GM12878 (cell line): ENCODE data around the gene RMND1. TPM values are rescaled to one million over a fixed set of nuclear protein-coding genes. Genes with fewer than 3 reads are reported as not detected.
A peak's percentile ranks its signal among the peaks of the same experiment; 100 is the strongest.

Experiments
- ATAC-seq: fragments of 200-7000 bp; cut with Tn5 transposase; 3 replicates; pipeline ENCODE4 v1.9.1; 2020; ENCODE audit warnings: mild to moderate bottlenecking, moderate library complexity
- BruUV-seq: library from RNA; stranded (reverse); fragments of 400-500 nt; replicated peaks from 2 replicates; lab custom pipeline; 2021; lab: Mats Ljungman, UMichigan
- CTCF ChIA-PET: fragments of 300-600 bp; sonication (Branson Sonifier 250); formaldehyde crosslinking; extraction: SDS; loops from one replicate; lab custom pipeline; 2021; ENCODE audit warnings: inconsistent platforms; lab: Yijun Ruan, JAX
- POLR2A ChIA-PET: fragments of 350-600 bp; formaldehyde crosslinking; extraction: SDS; loops from one replicate; lab custom pipeline; 2021; ENCODE audit warnings: inconsistent platforms; lab: Charles Lee
- RAD21 ChIA-PET: fragments of 300-600 bp; sonication (Branson Sonifier 250); formaldehyde crosslinking; loops from one replicate; lab custom pipeline; 2023; ENCODE audit warnings: antibody characterized with exemption; ENCODE audit not compliant: unreplicated experiment; lab: Charles Lee
- SMC1A ChIA-PET: fragments of 300-600 bp; sonication (Branson Sonifier 250); formaldehyde crosslinking; loops from one replicate; lab custom pipeline; 2023; ENCODE audit not compliant: unreplicated experiment, uncharacterized antibody; lab: Charles Lee
- DNase-seq: peaks from one replicate; pipeline ENCODE4 v3.0.0-alpha.2; 2011; ENCODE audit warnings: low read depth, low spot score
- FAIRE-seq: peaks from 3 replicates; lab custom pipeline; 2011; peaks lifted over from hg19 to GRCh38; lab: Jason Lieb, UNC
- H2AFZ ChIP-seq: 2 replicates; pipeline ENCODE4 v1.6.0; 2011; ENCODE audit warnings: low read depth, low read length, control low read depth; ENCODE audit not compliant: control insufficient read depth
- H3K27ac ChIP-seq: 2 replicates; pipeline ENCODE4 v1.5.1; 2011; ENCODE audit warnings: control low read depth; ENCODE audit not compliant: control insufficient read depth, insufficient read depth
- H3K27me3 ChIP-seq, 2 experiments: replicated peaks in 1 of 2; 2 replicates each; pipeline versions ENCODE4 v1.6.0 to v1.6.1; 2011; ENCODE audit warnings: low read length in 1 of 2; ENCODE audit not compliant: control insufficient read depth in 2 of 2, insufficient read depth in 2 of 2
- H3K36me3 ChIP-seq, 2 experiments: 2 replicates each; pipeline ENCODE4 v1.5.1; 2011; ENCODE audit warnings: low read length in 1 of 2; ENCODE audit not compliant: control insufficient read depth in 2 of 2, insufficient read depth in 2 of 2
- H3K4me1 ChIP-seq: 2 replicates; pipeline ENCODE4 v1.6.1; 2011; ENCODE audit warnings: mild to moderate bottlenecking, low read length, moderate library complexity, mixed read lengths; ENCODE audit not compliant: control insufficient read depth, insufficient read depth
- H3K4me2 ChIP-seq: 2 replicates; pipeline ENCODE4 v1.6.0; 2011; ENCODE audit warnings: control low read depth; ENCODE audit not compliant: control insufficient read depth, insufficient read depth
- H3K4me3 ChIP-seq: fragments of 200-600 bp; sonication (generic); 2 replicates; pipeline ENCODE4 v1.5.1; 2016
- H3K79me2 ChIP-seq: 2 replicates; pipeline ENCODE4 v1.6.0; 2011; ENCODE audit warnings: low read length; ENCODE audit not compliant: control insufficient read depth, insufficient read depth
- H3K9ac ChIP-seq: 2 replicates; pipeline ENCODE4 v1.8.0; 2011; ENCODE audit warnings: low read length, control low read depth, mixed read lengths; ENCODE audit not compliant: control insufficient read depth, insufficient read depth
- H3K9me3 ChIP-seq: replicated peaks from 3 replicates; pipeline ENCODE4 v1.5.1; 2011; ENCODE audit warnings: mild to moderate bottlenecking, low read length; ENCODE audit not compliant: control insufficient read depth, insufficient read depth
- H4K20me1 ChIP-seq: 2 replicates; pipeline ENCODE4 v1.6.0; 2011; ENCODE audit not compliant: control insufficient read depth, insufficient read depth
- IKZF2 ChIP-seq, 2 experiments: fragments of 450-650 bp; IDR thresholded peaks; 2 replicates each; pipeline ENCODE4 v1.6.1; 2017; ENCODE audit warnings: mild to moderate bottlenecking in 2 of 2, moderate library complexity in 2 of 2
- NKRF ChIP-seq: fragments of 450-650 bp; conservative IDR thresholded peaks from 2 replicates; pipeline ENCODE4 v1.6.1; 2017; ENCODE audit warnings: mild to moderate bottlenecking, moderate library complexity
- NR2F1 ChIP-seq: fragments of 450-650 bp; conservative IDR thresholded peaks from 2 replicates; pipeline ENCODE4 v1.6.1; 2017; ENCODE audit warnings: mild to moderate bottlenecking
- POU2F2 ChIP-seq: IDR thresholded peaks from 3 replicates; pipeline ENCODE4 v1.6.1; 2011; ENCODE audit warnings: low read depth, mild to moderate bottlenecking, low read length, borderline replicate concordance
- RUNX3 ChIP-seq: IDR thresholded peaks from 2 replicates; pipeline ENCODE4 v1.6.1; 2012; ENCODE audit warnings: low read length, inconsistent platforms
- WGBS: methylation state at CpG from one replicate; pipeline ENCODE4 v1.1.6; 2016; ENCODE audit warnings: low lambda C conversion rate; ENCODE audit not compliant: insufficient replicate concordance, insufficient coverage; ENCODE audit errors: missing lambda C conversion rate; 5-methylcytosine and 5-hydroxymethylcytosine counted together
- in situ Hi-C: fragments of 300-500 bp; cut with MboI; formaldehyde crosslinking; loops from 9 replicates; pipeline ENCODE4 v1.14.3; 2018; ENCODE audit warnings: mixed read lengths
- intact Hi-C: fragments of 100-400 bp; cut with micrococcal nuclease; formaldehyde crosslinking; loops from one replicate; pipeline ENCODE4 v1.14.2; 2022; ENCODE audit not compliant: unreplicated experiment
- polyA plus RNA-seq, 11 experiments: library from polyadenylated mRNA; depleted of rRNA in 4 of 11; unstranded in 6 of 11; stranded (reverse) in 5 of 11; fragments of >200 nt; fragmentation: Nextera tagmentation in 4 of 11; fragmentation: Illumina TruSeq in 1 of 11; extraction: Ambion mirVana in 4 of 11; extraction: Trizol in 1 of 11; gene quantifications; 1 replicate in 1 of 11; 2 replicates in 10 of 11; pipeline versions ENCODE4 v1.2.1 to v1.2.3, GENCODE V29; 2011 to 2016; ENCODE audit warnings: inconsistent platforms in 2 of 11, missing spikeins in 2 of 11, low read depth in 1 of 11
- total RNA-seq, 4 experiments: library from RNA; depleted of rRNA in 3 of 4; stranded (reverse); fragments of >200 nt in 3 of 4; fragmentation: Illumina TruSeq in 1 of 4; extraction: Trizol in 1 of 4; gene quantifications; 2 replicates each; pipeline versions ENCODE4 v1.2.1 to v1.2.3, GENCODE V29; 2013 to 2021
- TF ChIP-seq, protein P1 (sequence below): fragments of 450-650 bp; IDR thresholded peaks from 2 replicates; pipeline ENCODE4 v1.6.1; 2017; ENCODE audit warnings: low read depth, mild to moderate bottlenecking, moderate library complexity
- TF ChIP-seq, protein P2 (sequence below): IDR thresholded peaks from 2 replicates; pipeline ENCODE4 v1.6.1; 2012; ENCODE audit warnings: low read depth, low read length, improper control_type of control experiment

RMND1 gene
- total and polyA plus RNA-seq, 10 of the 15 experiments (the other 5 are each of a cell fraction or from before 2014, with no cell fraction given), result 15.9 to 34.5 (median 21.4) TPM

DNA sequence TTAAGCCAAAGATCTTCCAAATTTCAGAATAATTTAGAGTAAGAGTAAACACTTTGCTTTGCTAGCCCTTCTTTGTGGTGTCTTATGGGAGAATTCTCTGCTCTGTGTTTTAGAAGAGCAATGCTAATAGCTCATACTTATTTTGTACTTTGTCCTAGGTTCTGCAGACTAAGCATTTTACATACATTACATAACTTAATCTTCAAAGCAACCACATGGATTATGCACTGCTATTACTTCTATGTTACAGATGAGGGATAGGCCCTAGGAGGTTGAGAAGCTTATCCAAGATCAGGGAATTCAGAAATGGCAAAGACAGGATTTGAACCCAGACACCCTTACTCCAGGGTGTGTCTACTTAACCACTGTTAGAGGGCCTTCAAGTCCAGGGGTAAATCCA is 32.1 kb upstream of the RMND1 start (continued):
- TF ChIP-seq NKRF (no peak), NR2F1 (no peak)

DNA sequence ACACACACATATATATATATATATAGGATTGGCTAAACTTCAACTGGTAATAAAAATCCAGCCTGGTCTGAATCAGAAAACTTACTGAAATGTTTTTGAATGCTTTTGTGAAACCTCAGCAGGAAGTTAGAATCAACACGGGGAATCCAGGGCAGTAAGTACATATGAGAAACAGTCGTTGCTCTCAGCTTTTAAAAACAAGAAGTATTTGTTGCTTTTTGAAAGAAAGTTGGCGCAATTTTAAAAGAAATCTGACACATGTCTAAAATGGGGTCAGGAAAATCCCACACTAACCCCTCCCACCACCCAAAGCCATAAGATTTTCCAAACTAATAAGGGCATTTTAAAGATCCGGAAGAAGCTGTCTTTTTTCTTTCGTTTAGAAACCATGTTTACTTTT is 30.4 kb upstream of the RMND1 start:
- peak overlapping the region; percentile 10; the same call in 1 of the 2 replicates for H3K4me3 ChIP-seq
- intact Hi-C loops (no loop called here), in situ Hi-C loops (no loop called here)
- no peak overlapping the region for H3K9ac ChIP-seq
- DNase-seq (no peak), ATAC-seq (peak; percentile 54), FAIRE-seq (no peak)
- H2AFZ ChIP-seq, result peak overlapping the region; percentile 45
- ChIA-PET SMC1A (interaction anchor here (0.7 to 1.9 kb wide), 5 partner anchors 9 to 225 kb away, joined by 3 to 6 read pairs (median 3); no protein-coding TSS in a partner anchor), RAD21 (interaction anchor here (0.9 to 1.3 kb wide), 2 partner anchors 12 to 41 kb away, joined by 3 to 4 read pairs; no protein-coding TSS in a partner anchor), CTCF (interaction anchor here (1.3 to 2.2 kb wide), 2 partner anchors 15 to 41 kb away, joined by 4 to 6 read pairs; no protein-coding TSS in a partner anchor), POLR2A (interaction anchor here (0.5 to 1.3 kb wide), 5 partner anchors 9 to 125 kb away, joined by 3 to 8 read pairs (median 4); partner anchors contain the start of gene RMND1)
- H3K9me3 ChIP-seq, result no peaks in the 10 kb centered on the region; the same call in 2 of the 3 replicates
- TF ChIP-seq, protein P1, sequence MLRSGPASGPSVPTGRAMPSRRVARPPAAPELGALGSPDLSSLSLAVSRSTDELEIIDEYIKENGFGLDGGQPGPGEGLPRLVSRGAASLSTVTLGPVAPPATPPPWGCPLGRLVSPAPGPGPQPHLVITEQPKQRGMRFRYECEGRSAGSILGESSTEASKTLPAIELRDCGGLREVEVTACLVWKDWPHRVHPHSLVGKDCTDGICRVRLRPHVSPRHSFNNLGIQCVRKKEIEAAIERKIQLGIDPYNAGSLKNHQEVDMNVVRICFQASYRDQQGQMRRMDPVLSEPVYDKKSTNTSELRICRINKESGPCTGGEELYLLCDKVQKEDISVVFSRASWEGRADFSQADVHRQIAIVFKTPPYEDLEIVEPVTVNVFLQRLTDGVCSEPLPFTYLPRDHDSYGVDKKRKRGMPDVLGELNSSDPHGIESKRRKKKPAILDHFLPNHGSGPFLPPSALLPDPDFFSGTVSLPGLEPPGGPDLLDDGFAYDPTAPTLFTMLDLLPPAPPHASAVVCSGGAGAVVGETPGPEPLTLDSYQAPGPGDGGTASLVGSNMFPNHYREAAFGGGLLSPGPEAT, result peak; percentile 19; the same call in 1 of the 2 replicates
- 0 out of 2 replicates have a peak, but pooled peaks have one; percentile 10 for TF ChIP-seq RUNX3
- 0 out of 4 replicates have a peak, but pooled peaks of 1 of the 2 experiments have one; percentile 15 for TF ChIP-seq IKZF2 (IDR thresholded peaks at IDR 0.05)
- no peak for TF ChIP-seq POU2F2
- TF ChIP-seq, protein P2, sequence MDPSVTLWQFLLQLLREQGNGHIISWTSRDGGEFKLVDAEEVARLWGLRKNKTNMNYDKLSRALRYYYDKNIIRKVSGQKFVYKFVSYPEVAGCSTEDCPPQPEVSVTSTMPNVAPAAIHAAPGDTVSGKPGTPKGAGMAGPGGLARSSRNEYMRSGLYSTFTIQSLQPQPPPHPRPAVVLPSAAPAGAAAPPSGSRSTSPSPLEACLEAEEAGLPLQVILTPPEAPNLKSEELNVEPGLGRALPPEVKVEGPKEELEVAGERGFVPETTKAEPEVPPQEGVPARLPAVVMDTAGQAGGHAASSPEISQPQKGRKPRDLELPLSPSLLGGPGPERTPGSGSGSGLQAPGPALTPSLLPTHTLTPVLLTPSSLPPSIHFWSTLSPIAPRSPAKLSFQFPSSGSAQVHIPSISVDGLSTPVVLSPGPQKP, result 0 out of 2 replicates have a peak, but pooled peaks have one; percentile 26
- peak overlapping the region; percentile 1; the same call in 1 of the 2 replicates for H3K4me2 ChIP-seq
- H3K79me2 ChIP-seq, result no peaks in the 10 kb centered on the region
- H3K27me3 ChIP-seq, result no peaks in the 10 kb centered on the region
- 25% methylated on average over 5 of the region's 5 CpGs for WGBS
- no peaks in the 10 kb centered on the region for H3K36me3 ChIP-seq
- peak overlapping the region; percentile 5 for H3K27ac ChIP-seq
- no peaks in the 10 kb centered on the region for H4K20me1 ChIP-seq
- no peaks in the 10 kb centered on the region; the same call in 1 of the 2 replicates for H3K4me1 ChIP-seq
- BruUV-seq, result no TSS peak
